ENCODE measurements around the gene FNDC11.

Gene FNDC11

GRCh38 chr20:63552481-63553249 lies 1.3 kb upstream of the FNDC11 start:
- H3K27ac ChIP-seq = no peak overlapping the region
- TF ChIP-seq ZFX (IDR thresholded peaks at IDR 0.05; ENCODE audit: borderline replicate concordance) (no peak), CTCF (IDR thresholded peaks at IDR 0.05) (no peak)

GRCh38 chr20:63553251-63553932 lies 567 bp upstream of the FNDC11 start:
- H3K27ac ChIP-seq = no peak overlapping the region

GRCh38 chr20:63554361-63555278 lies 661 bp downstream of the FNDC11 start:
- H3K27ac ChIP-seq = no peak overlapping the region

More at GRCh38 chr20:63553251-63553932, 567 bp upstream of the FNDC11 start:
- no peak for TF ChIP-seq ZFX (IDR thresholded peaks at IDR 0.05; ENCODE audit: borderline replicate concordance)

GRCh38 chr20:63555661-63556381 lies 1.9 kb downstream of the FNDC11 start:
- TF ChIP-seq CTCF (IDR thresholded peaks at IDR 0.05) (no peak), ZFX (IDR thresholded peaks at IDR 0.05; ENCODE audit: borderline replicate concordance) (no peak)
- H3K27ac ChIP-seq = no peak overlapping the region

More at GRCh38 chr20:63554361-63555278, 661 bp downstream of the FNDC11 start:
- TF ChIP-seq CTCF (IDR thresholded peaks at IDR 0.05) (no peak), ZFX (IDR thresholded peaks at IDR 0.05; ENCODE audit: borderline replicate concordance) (no peak)

GRCh38 chr20:63556873-63557478 lies 3.0 kb downstream of the FNDC11 start:
- no peak overlapping the region for H3K27ac ChIP-seq
- TF ChIP-seq ZFX (IDR thresholded peaks at IDR 0.05; ENCODE audit: borderline replicate concordance) = no peak
- TF ChIP-seq CTCF (IDR thresholded peaks at IDR 0.05) = no peak

- no peak overlapping the region for H3K27ac ChIP-seq
- TF ChIP-seq ZFX (IDR thresholded peaks at IDR 0.05; ENCODE audit: borderline replicate concordance) (no peak), CTCF (IDR thresholded peaks at IDR 0.05) (no peak)
These were observed 3.5 kb downstream of the FNDC11 start for GRCh38 chr20:63557481-63557891.
